NK-92 (cell line): Measurements from ENCODE around the gene DGKB.

Experiments used
- DNase-seq: peaks from one replicate; lab custom pipeline; 2025; ENCODE audit not compliant: unreplicated experiment; lab: John Stamatoyannopoulos, UW

Gene DGKB

GRCh38 chr7:14761510-14762296 is 140.8 kb downstream of the DGKB start:
- no peak for DNase-seq

DNA sequence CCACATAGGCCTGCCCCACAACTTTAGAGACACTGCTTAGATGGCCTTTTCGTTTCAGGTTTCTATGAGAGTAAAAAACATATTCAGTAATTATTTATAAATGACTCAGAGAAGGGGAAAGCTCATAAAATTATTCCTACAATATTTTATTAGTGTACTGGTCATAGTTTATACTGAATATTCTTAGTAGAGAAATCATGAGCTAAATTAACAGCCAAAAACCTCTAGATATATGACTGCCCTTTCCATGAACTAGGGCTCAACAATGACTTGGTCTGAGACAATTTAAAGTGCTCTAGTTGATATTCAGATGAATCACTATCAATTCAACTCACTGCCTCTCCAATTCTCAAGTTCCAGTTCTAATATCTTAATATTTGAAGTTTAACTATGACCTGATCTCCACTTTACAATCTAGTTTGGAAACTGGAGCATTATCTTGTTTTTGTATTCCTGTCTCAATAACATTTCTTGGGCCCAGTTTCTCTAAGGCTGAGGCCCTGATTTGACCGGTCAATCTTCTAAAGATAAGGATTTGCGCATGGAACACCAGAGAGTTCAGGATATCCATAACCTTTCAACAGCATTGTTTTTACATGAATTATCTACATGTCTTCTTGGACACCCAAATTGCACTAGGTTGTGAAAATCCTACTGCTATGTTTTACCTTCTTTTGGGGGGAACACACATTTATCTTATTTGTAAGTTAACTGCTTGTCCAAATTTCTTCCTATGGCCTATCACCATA is 141.6 kb downstream of the DGKB start:
- no peak for DNase-seq

GRCh38 chr7:14759785-14760184 is 142.8 kb downstream of the DGKB start:
- DNase-seq: no peak

GRCh38 chr7:14754631-14755030 is 147.9 kb downstream of the DGKB start:
- no peak for DNase-seq

GRCh38 chr7:14752301-14752700 is 150.2 kb downstream of the DGKB start:
- no peak for DNase-seq

DNA sequence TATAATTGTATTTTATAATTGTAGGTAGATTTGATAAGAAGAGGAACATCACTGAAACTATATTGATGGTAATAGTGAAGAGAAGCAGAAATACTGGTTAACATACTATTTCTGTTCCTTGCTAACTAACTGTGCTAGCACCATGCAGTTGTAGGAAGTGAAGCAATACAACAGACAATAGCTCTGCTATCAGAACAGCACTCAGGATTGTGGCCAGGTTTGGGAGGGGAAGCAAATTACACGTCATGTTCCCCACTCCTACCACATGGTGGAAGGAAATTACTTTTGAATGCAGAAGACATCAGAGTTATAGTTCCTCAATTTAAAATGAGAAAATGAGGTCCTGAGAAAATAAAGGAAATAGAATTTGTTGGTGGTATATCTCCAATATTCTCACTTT is 151.1 kb downstream of the DGKB start:
- no peak for DNase-seq

DNA sequence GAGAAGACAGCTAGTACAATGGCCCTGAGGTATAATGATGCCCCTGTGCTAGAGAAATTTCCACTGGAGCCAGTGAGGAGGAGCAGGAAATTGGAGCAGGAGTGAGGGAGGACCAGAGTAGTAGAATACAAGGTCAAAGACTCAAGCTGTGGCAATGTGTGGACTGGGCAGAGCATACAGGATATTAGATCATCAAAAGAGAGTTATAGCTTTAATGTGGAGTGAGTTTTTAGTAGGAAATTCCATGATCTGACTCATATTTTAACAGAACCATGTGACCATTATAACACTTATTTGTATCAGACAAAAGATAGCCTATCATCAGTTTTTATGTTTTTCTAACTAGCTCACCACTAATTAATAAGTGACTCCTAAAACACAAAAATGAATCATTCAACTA is 154.1 kb downstream of the DGKB start:
- no peak for DNase-seq

GRCh38 chr7:14747701-14748100 is 154.8 kb downstream of the DGKB start:
- no peak for DNase-seq

- DNase-seq: no peak
These were observed 157.5 kb downstream of the DGKB start for GRCh38 chr7:14745076-14745475.

- no peak for DNase-seq
These were observed 161.9 kb downstream of the DGKB start for GRCh38 chr7:14740606-14741005.

DNA sequence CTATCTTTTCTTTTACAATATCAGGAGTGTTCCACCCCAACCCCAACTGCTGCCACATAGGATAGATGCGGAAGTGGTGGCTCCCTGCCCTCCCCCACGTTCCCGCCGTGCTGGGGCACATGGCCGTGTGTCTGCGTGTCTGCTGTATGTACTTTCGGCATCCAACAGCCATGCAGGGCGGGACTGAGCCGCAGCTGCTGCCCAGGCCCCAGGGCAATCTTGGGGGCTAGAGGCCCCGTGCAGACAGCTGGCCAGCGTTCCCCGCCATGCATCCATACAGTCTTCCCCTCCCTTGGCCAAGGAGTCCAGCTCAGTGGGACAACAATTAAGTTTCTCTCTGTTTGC is 162.7 kb downstream of the DGKB start:
- DNase-seq: no peak

DNA sequence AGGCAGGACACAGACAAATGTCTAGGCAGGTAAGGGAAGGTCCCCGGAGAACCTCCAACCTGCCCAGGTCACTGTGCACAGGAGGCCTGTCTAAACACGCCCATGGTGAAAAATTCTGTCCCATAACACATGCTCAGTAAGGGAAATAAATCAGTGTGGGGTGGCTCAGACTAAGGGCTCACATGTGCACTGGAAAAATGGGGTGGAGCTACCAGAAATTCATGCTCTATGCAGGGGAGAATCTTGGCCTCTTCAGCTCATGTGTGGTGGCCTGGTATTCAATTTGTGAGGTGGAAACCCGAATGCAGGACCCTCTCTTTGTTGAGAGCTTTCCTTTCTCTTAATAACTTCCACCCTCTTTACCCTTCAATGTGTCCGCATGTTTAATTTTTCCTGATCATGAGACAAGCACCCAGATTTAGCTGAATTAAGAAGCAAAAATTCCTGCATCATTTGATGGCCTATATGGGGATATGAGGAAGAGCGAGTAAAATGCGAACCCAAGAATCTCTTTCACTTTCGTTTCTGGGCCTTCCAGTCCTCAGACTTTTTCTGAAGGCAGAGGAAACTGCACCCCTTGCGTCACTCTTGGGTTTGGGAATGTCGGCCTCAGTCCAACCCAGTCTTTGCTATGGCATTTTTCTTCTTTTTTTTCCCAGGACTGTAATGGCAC is 163.2 kb downstream of the DGKB start:
- no peak for DNase-seq

DNA sequence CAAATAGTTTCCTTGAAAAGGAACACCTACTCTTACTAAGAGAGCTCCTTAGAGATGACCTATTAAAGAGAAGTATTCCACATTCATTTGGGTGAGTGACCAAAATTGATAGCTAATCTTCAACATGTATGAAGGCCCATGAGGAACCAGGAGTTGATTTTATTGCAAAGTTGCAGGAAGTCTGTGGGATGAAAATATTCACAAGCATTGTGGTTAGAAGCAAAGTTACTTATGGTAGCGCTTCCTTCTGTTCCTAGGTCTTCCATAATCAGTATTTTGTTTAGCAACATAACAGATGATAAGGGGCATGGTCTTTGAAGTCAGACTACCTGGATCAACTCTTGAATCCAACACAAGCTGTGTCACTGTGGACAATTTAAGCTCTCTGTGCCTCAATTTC is 164.5 kb downstream of the DGKB start:
- no peak for DNase-seq

DNA sequence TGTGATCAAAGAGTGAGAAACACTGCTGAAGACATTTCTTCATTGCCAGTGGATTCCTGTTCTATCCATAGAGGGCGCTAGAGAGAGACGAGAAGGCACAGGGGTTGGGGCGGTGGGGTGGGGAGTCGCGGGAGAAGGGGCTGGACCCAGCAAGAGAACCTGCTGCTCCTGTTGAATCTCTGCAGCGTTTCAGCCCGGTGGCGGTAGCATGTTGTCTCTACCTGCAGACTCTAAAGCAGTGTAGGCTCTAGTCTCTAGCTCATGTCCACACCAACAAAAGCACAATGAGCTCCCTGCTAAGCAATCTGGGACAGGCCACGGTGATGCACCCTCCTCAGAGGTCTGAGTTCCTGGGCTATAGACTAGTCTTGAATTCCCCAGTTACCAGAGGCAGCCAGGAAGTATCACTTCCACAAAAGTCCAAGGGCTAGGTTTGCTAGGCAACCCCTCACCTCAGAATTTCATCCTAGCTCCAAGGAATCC is 167.7 kb downstream of the DGKB start:
- no peak for DNase-seq

DNA sequence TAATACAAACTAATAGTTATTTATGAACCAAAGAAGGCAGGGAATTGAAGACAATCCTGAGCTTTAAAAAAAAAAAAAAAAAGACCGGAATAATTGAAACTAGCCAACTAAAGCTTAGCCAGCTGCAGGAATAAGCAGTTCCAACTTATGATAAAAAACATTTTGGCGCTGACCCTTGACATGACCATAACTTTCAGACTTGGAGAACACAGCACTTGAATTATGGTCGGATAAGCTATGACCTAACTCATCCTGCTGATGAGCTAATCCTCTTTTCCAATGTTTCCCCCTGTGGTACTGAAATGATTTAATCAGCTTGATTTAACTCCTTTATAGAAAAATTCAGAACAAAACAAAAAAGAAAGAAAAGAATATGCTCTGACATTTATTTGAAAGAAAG is 181.8 kb downstream of the DGKB start:
- no peak for DNase-seq

- DNase-seq: no peak
These were observed 184.7 kb downstream of the DGKB start for GRCh38 chr7:14717816-14718215.

- no peak for DNase-seq
These were observed 185.4 kb downstream of the DGKB start for GRCh38 chr7:14717169-14717568.

DNA sequence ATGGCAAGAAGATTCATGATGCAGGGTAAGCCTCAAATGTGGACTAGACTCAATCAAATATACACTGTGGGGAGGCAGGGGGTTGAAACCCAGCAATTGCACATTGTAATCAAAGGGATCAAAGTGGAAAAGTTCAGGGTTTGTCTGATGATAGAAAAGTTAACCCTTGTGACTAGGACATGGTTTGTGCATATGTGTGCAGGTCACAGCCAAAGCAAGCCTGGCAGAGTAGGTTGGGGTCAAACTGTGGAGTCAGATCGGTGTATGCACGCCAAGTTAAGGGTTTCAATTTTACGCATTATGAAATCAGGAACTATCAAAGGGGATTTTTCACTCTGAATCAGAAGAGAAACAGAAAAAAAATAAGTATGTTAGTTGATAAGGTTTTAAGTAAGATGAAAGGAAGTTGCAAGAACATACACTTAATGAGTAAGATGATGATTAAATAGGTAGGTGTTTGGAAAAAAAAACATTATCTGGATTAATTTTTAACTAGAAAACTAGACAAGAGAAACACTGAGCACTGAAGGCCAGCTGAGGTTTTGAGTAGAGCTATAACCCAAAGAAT is 188.3 kb downstream of the DGKB start:
- no peak for DNase-seq

DNA sequence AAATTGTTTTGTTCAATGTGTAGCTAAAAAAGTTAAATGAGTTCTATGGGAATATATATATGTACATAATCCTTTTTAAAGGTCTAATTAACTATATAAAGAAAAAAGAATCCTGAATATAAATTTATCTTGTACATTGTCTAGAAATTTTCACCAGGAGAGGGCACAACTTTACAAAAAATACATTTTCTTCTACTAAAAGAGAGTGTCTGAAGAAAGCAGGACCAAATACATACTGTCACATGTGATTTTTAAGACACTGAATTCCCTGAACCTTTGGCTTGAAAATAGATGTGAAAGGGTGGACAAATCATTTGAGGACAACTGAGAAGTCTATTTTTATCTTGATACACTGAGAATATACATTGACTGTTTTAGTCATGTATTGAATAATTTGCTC is 204.3 kb downstream of the DGKB start:
- no peak for DNase-seq

DNA sequence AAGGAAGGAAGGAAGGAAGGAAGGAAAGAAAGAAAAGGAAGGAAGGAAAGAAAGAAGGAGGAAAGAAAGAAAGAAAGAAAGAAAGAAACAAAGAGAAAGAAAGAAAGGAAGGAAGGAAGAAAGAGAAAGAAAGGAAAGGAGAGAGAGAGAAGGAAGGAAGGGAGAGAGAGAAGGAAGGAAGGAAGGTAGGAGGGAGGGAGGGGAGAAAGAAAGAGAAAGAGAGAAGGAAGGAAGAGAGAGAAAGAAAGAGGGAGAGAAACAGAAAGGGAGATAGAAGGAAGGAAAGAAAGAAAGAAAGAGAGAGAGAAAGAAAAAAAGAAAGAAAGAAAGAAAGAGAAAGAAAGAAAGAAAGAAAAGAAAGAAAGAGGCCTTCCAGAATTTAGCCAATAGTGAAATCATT is 204.9 kb downstream of the DGKB start:
- no peak for DNase-seq

DNA sequence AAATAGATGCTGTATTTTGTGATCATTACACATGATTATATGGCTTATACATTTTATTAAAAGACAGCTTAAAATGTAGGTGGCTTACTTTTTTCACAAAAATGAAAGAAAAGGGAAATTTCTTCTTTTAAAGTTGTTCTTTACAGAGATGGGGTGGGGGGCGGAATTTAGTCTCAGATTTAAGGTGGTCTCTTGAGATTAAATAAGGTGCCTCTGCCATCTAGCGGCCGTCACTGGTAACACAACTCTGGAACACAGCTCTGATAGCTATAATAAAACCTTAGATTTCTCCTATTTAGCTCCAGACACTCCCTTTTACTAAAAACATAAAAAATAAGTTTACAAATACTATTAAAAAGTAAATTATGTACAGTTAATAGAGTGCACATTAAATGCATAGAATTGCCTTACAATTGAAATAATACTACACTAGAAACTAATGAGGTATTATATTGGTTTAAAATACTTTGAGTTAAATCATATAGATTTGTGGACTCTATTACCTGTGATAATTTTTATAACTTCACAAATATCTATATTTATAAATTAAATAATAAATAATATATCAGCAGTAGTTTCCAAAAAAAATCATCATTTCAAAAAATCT is 210.9 kb downstream of the DGKB start:
- no peak for DNase-seq
